ENCODE results near the gene HIP1. TPM values are rescaled to one million over a fixed set of nuclear protein-coding genes. Genes with fewer than 3 reads are reported as not detected.

Gene HIP1
- total and polyA plus RNA-seq, 9 of the 15 experiments (the other 6 are each of a cell fraction or from before 2014, with no cell fraction given), result 2.4 to 13.7 (median 9.5) TPM

DNA sequence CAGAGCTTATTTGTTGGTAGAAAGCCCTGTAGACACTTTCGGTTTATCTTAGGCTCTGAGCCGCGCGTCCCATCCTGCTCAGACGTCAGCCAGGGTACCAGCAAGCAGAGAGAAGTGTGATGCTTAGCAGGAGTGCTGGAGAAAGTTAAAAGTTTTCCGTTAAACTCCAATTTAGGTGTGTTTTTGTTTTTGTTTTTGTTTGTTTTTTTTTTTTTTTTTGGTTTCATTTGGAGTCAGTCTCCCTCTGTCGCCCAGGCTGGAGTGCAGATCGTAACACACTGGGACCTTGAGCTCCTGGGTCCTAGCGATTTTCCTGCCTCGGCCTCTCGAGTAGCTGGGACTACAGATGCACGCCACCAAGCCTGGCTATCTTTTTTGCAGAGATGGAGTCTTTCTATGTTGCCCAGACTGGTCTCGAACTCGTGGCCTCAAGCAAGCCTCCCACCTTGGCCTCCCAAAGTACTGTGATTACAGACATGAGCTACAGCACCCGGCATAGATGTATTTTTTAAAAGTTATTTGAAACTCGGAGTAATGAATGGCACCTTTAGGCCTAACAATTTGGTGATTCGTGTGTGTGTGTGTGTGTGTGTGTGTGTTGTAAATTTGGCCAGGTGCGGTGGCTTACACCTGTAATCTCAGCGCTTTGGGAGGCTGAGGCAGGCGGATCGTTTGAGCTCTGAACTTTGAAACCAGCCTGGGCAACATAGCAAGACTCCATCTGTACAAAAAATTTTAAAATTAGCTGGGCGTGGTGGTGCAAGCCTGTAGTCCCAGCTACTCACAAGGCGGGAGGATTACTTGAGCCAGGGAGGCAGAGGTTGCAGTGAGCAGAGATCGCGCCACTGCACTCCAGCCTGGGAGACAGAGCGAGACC is 1.3 kb upstream of the HIP1 start:
- H3K9me3 ChIP-seq (replicated peaks; ENCODE audit: control insufficient read depth, insufficient read depth, low read depth, low read length), result no peaks in the 10 kb centered on the region
- ATAC-seq (peak; percentile 28), FAIRE-seq (peak; percentile 79), DNase-seq (ENCODE audit: extremely low read depth in 1 of 4, low spot score in 3 of 4) (no peak)
- H3K36me3 ChIP-seq (ENCODE audit: control insufficient read depth, insufficient read depth, low read length), result no peaks in the 10 kb centered on the region; the same call in 2 of the 3 replicates
- H3K27me3 ChIP-seq (ENCODE audit: control insufficient read depth in 2 of 2, insufficient read depth in 2 of 2, low read length in 2 of 2), result no peaks in the 10 kb centered on the region
- H3K79me2 ChIP-seq (ENCODE audit: control insufficient read depth, insufficient read depth, low read length), result peaks cover 24% of the 10 kb centered on the region
- ChIA-PET POLR2A (interaction anchor here (0.6 to 1.7 kb wide), 9 partner anchors 8 to 209 kb away, joined by 3 to 10 read pairs (median 4); no protein-coding TSS in a partner anchor), CTCF (ENCODE audit: low intra/inter-chr PET ratio) (no interaction called here)
- H3K27ac ChIP-seq (ENCODE audit: extremely low read depth, low read depth, low read length), result peak overlapping the region; percentile 76
- H3K4me2 ChIP-seq (ENCODE audit: insufficient read depth, low read length), result peak overlapping the region; percentile 76
- in situ Hi-C loops (cut with MboI), result no loop called here
- no peaks in the 10 kb centered on the region for H3K9me1 ChIP-seq (ENCODE audit: control insufficient read depth, insufficient read depth, low read length)
- peak overlapping the region; percentile 90 for H2AFZ ChIP-seq (ENCODE audit: low read depth, low read length)
- H3K9ac ChIP-seq (ENCODE audit: insufficient read depth in 1 of 2, low read depth in 2 of 2, low read length in 2 of 2), result peak overlapping the region; percentile 59 to 94
- no peaks in the 10 kb centered on the region for H4K20me1 ChIP-seq (replicated peaks; ENCODE audit: control insufficient read depth, insufficient read depth, low read length)
- H3K4me1 ChIP-seq (replicated peaks in 1 of 2; ENCODE audit: control insufficient read depth in 2 of 2, insufficient read depth in 2 of 2, low read length in 2 of 2), result peaks cover 35 to 43% of the 10 kb centered on the region in 2 experiments
- intact Hi-C loops (cut with micrococcal nuclease), result loop anchor here (5.0 kb wide), 1 partner anchor 68 kb away; no protein-coding TSS in a partner anchor
- H3K4me3 ChIP-seq, result peak overlapping the region; percentile 84
- BruUV-seq (replicated peaks), result TSS peak; percentile 81
- WGBS (ENCODE audit: insufficient coverage, low coverage, missing lambda C conversion rate), result 60% methylated on average over 26 of the region's 26 CpGs
- 0 out of 2 replicates have a peak, but pooled peaks have one; percentile 50 for TF ChIP-seq SMARCE1 (IDR thresholded peaks at IDR 0.05)
- 0 out of 2 replicates have a peak, but pooled peaks have one; percentile 34 for TF ChIP-seq CBX1 (IDR thresholded peaks at IDR 0.05; ENCODE audit: low read depth)
- TF ChIP-seq RBM25 (IDR thresholded peaks at IDR 0.05; ENCODE audit: low read depth, low read length, severe bottlenecking), result peak; percentile 59
- 0 out of 2 replicates have a peak, but pooled peaks have one; percentile 37 for TF ChIP-seq CC2D1A (IDR thresholded peaks at IDR 0.05)
- TF ChIP-seq, protein P1, sequence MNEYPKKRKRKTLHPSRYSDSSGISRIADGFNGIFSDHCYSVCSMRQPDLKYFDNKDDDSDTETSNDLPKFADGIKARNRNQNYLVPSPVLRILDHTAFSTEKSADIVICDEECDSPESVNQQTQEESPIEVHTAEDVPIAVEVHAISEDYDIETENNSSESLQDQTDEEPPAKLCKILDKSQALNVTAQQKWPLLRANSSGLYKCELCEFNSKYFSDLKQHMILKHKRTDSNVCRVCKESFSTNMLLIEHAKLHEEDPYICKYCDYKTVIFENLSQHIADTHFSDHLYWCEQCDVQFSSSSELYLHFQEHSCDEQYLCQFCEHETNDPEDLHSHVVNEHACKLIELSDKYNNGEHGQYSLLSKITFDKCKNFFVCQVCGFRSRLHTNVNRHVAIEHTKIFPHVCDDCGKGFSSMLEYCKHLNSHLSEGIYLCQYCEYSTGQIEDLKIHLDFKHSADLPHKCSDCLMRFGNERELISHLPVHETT (CRISPR knock-in tag; conservative IDR thresholded peaks at IDR 0.05 in 1 of 2, IDR thresholded peaks at IDR 0.05 in 1 of 2), result peak in 1 of 2 experiments; percentile 13; a peak in 1 of 4 replicates
- 0 out of 4 replicates have a peak, but pooled peaks of 1 of the 2 experiments have one; percentile 27 for TF ChIP-seq FOXK2 (conservative IDR thresholded peaks at IDR 0.05 in 1 of 2, IDR thresholded peaks at IDR 0.05 in 1 of 2; ENCODE audit: low read depth in 2 of 2)
- TF ChIP-seq, protein P2, sequence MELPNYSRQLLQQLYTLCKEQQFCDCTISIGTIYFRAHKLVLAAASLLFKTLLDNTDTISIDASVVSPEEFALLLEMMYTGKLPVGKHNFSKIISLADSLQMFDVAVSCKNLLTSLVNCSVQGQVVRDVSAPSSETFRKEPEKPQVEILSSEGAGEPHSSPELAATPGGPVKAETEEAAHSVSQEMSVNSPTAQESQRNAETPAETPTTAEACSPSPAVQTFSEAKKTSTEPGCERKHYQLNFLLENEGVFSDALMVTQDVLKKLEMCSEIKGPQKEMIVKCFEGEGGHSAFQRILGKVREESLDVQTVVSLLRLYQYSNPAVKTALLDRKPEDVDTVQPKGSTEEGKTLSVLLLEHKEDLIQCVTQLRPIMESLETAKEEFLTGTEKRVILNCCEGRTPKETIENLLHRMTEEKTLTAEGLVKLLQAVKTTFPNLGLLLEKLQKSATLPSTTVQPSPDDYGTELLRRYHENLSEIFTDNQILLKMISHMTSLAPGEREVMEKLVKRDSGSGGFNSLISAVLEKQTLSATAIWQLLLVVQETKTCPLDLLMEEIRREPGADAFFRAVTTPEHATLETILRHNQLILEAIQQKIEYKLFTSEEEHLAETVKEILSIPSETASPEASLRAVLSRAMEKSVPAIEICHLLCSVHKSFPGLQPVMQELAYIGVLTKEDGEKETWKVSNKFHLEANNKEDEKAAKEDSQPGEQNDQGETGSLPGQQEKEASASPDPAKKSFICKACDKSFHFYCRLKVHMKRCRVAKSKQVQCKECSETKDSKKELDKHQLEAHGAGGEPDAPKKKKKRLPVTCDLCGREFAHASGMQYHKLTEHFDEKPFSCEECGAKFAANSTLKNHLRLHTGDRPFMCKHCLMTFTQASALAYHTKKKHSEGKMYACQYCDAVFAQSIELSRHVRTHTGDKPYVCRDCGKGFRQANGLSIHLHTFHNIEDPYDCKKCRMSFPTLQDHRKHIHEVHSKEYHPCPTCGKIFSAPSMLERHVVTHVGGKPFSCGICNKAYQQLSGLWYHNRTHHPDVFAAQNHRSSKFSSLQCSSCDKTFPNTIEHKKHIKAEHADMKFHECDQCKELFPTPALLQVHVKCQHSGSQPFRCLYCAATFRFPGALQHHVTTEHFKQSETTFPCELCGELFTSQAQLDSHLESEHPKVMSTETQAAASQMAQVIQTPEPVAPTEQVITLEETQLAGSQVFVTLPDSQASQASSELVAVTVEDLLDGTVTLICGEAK (IDR thresholded peaks at IDR 0.05), result peak; percentile 45; the same call in 1 of the 2 replicates
- TF ChIP-seq, protein P2 (CRISPR knock-in tag; IDR thresholded peaks at IDR 0.05), result no peak
